Small intestine (tissue), 7 donors: ENCODE data around the gene FBLN1. TPM values are rescaled to one million over a fixed set of nuclear protein-coding genes. Genes with fewer than 3 reads are reported as not detected.

Source experiments
- DNase-seq, 2 donors: peaks; one replicate each; pipeline versions ENCODE4 v3.0.0 to v3.0.0-alpha.2; 2013
- FAIRE-seq: peaks from 2 replicates; lab custom pipeline; 2012; peaks lifted over from hg19 to GRCh38; lab: Jason Lieb, UNC
- H3K27ac ChIP-seq, 3 donors: one replicate each; pipeline ENCODE4 v1.5.1; 2013; ENCODE audit warnings: low read length in 2 of 3, mild to moderate bottlenecking in 2 of 3, control low read depth in 1 of 3, inconsistent platforms in 1 of 3, low read depth in 1 of 3, moderate library complexity in 1 of 3
- H3K27me3 ChIP-seq, 3 donors: one replicate each; pipeline ENCODE4 v1.6.1; 2013; ENCODE audit warnings: low read length in 3 of 3, inconsistent platforms in 1 of 3; ENCODE audit not compliant: control insufficient read depth in 3 of 3, insufficient read depth in 3 of 3
- H3K36me3 ChIP-seq, 3 donors: one replicate each; pipeline ENCODE4 v1.6.1; 2013; ENCODE audit warnings: low read length in 3 of 3, inconsistent platforms in 1 of 3, low read depth in 1 of 3, mild to moderate bottlenecking in 1 of 3, moderate library complexity in 1 of 3; ENCODE audit not compliant: control insufficient read depth in 3 of 3, insufficient read depth in 2 of 3
- H3K4me1 ChIP-seq, 3 donors: one replicate each; pipeline ENCODE4 v1.6.1; 2013; ENCODE audit warnings: low read length in 2 of 3, inconsistent platforms in 1 of 3, low read depth in 1 of 3, mild to moderate bottlenecking in 1 of 3, moderate library complexity in 1 of 3; ENCODE audit not compliant: control insufficient read depth in 3 of 3, insufficient read depth in 2 of 3
- H3K4me3 ChIP-seq, 3 donors: one replicate each; pipeline ENCODE4 v1.5.1; 2013; ENCODE audit warnings: low read length in 3 of 3, control low read depth in 1 of 3, inconsistent platforms in 1 of 3, low read depth in 1 of 3, mild to moderate bottlenecking in 1 of 3, moderate library complexity in 1 of 3
- H3K9me3 ChIP-seq, 2 donors: one replicate each; pipeline ENCODE4 v1.6.1; 2013; ENCODE audit warnings: low read depth in 1 of 2, low read length in 1 of 2; ENCODE audit not compliant: control insufficient read depth in 2 of 2, insufficient read depth in 1 of 2
- WGBS, 3 donors: extraction: QIAGEN DNeasy Blood & Tissue Kit; methylation state at CpG; one replicate each; pipeline ENCODE4 v1.1.7; 2013; 5-methylcytosine and 5-hydroxymethylcytosine counted together
- polyA plus RNA-seq, 4 donors: library from polyadenylated mRNA; stranded (reverse) in 3 of 4; unstranded in 1 of 4; fragments of 200-250 nt in 3 of 4; fragments of 120-200 nt in 1 of 4; gene quantifications; one replicate each; pipeline versions ENCODE4 v1.2.1 to v1.2.3, GENCODE V29; 2013
- donor health status: healthy with polysubstance abuse.
- donor health status: control.
- donor health status: control.
- donor health status: Bipolar disorder and iron deficiency.
- donor health status: healthy.

The FBLN1 gene
- polyA plus RNA-seq, 4 donors = 0.89 to 144 (median 55.0) TPM

GRCh38 chr22:45470871-45471270, 31.8 kb upstream of the FBLN1 start:
- no peak for FAIRE-seq
- Histone ChIP-seq H3K36me3 (no peaks in the 10 kb centered on the region), H3K4me1 (no peaks in the 10 kb centered on the region), H3K27me3 (no peaks in the 10 kb centered on the region), H3K9me3 (peaks cover 0 to 7% of the 10 kb centered on the region in 2 donors), H3K27ac (no peak overlapping the region), H3K4me3 (no peak overlapping the region)
- DNase-seq = no peak
- WGBS, 3 donors = 80 to 86% (median 82%) methylated on average over 11 of the region's 11 CpGs

GRCh38 chr22:45472426-45472825, 30.3 kb upstream of the FBLN1 start:
- Histone ChIP-seq H3K9me3 (peaks cover 0 to 7% of the 10 kb centered on the region in 2 donors), H3K36me3 (no peaks in the 10 kb centered on the region), H3K27ac (no peak overlapping the region), H3K4me3 (no peak overlapping the region), H3K4me1 (no peaks in the 10 kb centered on the region), H3K27me3 (no peaks in the 10 kb centered on the region)
- DNase-seq = no peak
- WGBS, 3 donors = 77 to 91% (median 78%) methylated on average over 3 of the region's 3 CpGs
- no peak for FAIRE-seq

DNA sequence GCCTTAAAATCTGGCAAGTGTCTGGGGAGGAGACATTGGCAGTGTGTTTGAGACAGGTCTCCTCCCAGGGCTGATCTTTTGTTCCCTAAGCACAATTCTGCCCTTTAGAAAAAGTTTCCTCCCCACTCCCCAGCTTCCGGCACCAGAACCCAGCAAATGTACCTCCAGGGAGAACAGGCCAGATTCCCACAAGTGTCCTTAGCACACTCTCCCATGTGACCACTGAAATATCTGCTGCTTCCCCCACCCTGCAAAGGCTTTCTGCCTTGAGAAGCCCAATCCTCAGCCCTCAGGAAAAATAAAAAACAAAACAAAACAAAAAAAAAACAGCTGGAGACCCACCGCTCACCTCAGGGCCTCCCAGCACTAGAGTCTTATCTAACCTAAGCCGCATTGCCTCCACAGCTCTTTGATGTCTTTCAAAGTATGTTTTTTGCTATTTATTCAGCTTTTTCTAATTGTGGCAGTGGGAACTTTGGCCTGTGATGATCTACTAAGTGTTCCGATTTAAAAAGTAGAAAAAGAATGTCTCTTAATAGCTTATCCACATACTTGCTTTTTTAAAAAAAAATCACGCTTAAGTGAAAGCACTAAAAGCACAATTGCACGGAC, 29.0 kb upstream of the FBLN1 start:
- FAIRE-seq (no peak), DNase-seq (no peak)
- no peak overlapping the region for H3K27ac ChIP-seq
- 53 to 72% (median 69%) methylated on average over 6 of the region's 6 CpGs for WGBS, 3 donors
- H3K4me3 ChIP-seq = no peak overlapping the region
- no peaks in the 10 kb centered on the region for H3K36me3 ChIP-seq
- no peaks in the 10 kb centered on the region for H3K4me1 ChIP-seq
- H3K9me3 ChIP-seq = no peaks in the 10 kb centered on the region
- H3K27me3 ChIP-seq = no peaks in the 10 kb centered on the region

- WGBS, 3 donors = 65 to 73% (median 71%) methylated on average over 8 of the region's 8 CpGs
Measured at GRCh38 chr22:45475063-45475747, 27.5 kb upstream of the FBLN1 start.

GRCh38 chr22:45475851-45476514, 26.7 kb upstream of the FBLN1 start:
- no peak overlapping the region for H3K27ac ChIP-seq
- no peaks in the 10 kb centered on the region for H3K27me3 ChIP-seq
- H3K9me3 ChIP-seq = peaks cover 0 to 2% of the 10 kb centered on the region in 2 donors
- no peaks in the 10 kb centered on the region for H3K36me3 ChIP-seq
- WGBS, 3 donors = 79 to 87% (median 85%) methylated on average over 15 of the region's 15 CpGs
- H3K4me3 ChIP-seq = no peak overlapping the region
- FAIRE-seq = no peak
- H3K4me1 ChIP-seq = no peaks in the 10 kb centered on the region
- no peak for DNase-seq

More at GRCh38 chr22:45475063-45475747, 27.5 kb upstream of the FBLN1 start:
- Histone ChIP-seq H3K4me1 (no peaks in the 10 kb centered on the region), H3K27me3 (no peaks in the 10 kb centered on the region), H3K4me3 (no peak overlapping the region), H3K36me3 (no peaks in the 10 kb centered on the region), H3K9me3 (no peaks in the 10 kb centered on the region), H3K27ac (no peak overlapping the region)
- FAIRE-seq (no peak), DNase-seq (no peak)

DNA sequence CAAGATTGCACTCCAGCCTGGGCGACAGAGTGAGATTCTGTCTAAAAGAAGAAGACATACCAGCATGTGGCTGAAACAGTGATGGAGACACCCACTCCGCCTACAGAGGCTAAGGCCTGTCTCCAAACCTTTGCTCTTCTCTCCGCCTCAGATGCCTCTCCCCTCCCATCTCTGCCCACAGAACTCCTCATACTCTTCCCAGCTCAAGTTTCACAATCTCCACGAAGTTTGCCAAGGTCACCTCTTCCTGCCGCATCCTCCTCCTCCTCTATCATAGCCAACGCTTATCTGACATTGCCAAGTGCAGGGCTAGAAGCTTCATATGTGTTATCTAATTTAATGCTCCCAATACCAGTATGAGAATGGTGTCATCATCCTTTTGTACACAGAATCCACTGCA, 25.9 kb upstream of the FBLN1 start:
- Histone ChIP-seq H3K9me3 (peaks cover 0 to 3% of the 10 kb centered on the region in 2 donors), H3K27ac (no peak overlapping the region), H3K27me3 (no peaks in the 10 kb centered on the region), H3K36me3 (no peaks in the 10 kb centered on the region), H3K4me1 (no peaks in the 10 kb centered on the region), H3K4me3 (no peak overlapping the region)
- no peak for DNase-seq
- FAIRE-seq = no peak
- WGBS, 3 donors = 76 to 80% (median 78%) methylated on average over 6 of the region's 6 CpGs

DNA sequence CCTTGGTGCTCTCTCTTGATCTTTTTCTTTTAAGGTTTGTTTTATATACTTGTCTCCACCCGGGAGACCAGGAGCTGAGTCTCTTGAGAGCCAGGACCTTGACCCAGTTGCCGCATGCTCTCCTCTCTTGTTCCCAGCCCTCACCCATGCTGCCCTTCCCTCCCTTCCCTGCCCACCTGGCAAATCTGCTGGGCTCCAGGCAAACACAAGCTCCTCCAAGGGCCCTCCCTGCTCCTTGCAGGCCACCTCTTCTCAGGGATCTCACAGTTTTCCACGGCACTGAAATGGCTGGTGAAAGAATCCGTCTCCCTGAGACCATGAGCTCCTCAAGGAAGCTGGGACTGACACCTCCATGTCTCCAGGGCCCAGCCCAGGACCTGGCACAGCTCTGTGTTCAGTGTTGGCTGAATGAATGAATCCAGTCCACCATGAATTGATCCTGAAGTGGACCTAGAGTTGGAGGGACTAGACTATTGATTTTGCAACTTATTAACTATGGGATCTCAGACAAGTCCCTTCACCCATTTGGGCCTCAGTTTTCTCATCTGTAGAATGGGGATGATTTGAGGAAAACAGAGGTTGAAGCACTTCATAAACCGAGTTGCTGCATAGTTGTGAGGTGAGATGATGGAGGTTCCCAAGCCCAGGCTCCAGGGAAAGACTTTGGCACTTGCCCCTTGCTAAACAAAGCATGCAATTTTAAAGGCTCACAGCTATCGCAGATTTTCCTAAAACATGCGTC, 25.1 kb upstream of the FBLN1 start:
- Histone ChIP-seq H3K9me3 (peaks cover 0 to 3% of the 10 kb centered on the region in 2 donors), H3K4me1 (no peaks in the 10 kb centered on the region), H3K27me3 (no peaks in the 10 kb centered on the region), H3K4me3 (no peak overlapping the region), H3K36me3 (no peaks in the 10 kb centered on the region), H3K27ac (no peak overlapping the region)
- no peak for DNase-seq
- 79 to 88% (median 80%) methylated on average over 7 of the region's 7 CpGs for WGBS, 3 donors
- FAIRE-seq = no peak

DNA sequence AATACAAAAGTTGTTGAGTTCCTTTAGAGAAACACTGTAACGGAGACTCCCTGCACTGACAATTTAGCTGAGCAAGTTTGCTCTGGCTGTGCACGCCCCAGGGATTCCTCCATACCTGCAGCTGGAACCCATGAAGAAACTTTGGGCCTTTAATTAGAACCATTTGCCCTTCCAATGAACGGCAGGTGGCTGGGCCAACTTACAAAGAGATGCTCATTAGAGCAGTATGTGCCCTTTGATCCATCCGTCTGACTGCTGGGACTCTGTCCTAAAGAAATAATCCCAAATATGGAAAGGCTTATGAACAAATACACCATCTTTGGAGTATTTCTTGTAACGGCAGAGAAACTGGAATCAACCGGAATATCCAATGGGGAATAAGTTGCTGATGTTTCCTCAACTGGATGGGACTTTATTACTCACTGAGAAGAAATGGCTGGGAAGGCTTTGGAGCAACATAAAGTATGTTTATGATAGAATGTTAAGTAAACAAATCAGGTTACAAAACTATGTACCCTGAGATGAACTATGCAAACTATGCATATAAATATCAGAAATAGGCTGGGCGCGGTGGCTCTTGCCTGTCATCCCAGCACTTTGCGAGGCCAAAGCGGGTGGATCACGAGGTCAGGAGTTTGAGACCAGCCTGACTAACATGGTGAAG, 24.4 kb upstream of the FBLN1 start:
- Histone ChIP-seq H3K9me3 (peaks cover 0 to 3% of the 10 kb centered on the region in 2 donors), H3K27me3 (no peaks in the 10 kb centered on the region), H3K4me3 (no peak overlapping the region), H3K36me3 (no peaks in the 10 kb centered on the region), H3K27ac (no peak overlapping the region), H3K4me1 (peaks cover 0 to 3% (median 0%) of the 10 kb centered on the region in 3 donors)
- DNase-seq = no peak
- 60 to 67% (median 64%) methylated on average over 11 of the region's 11 CpGs for WGBS, 3 donors
- no peak for FAIRE-seq
